Central memory CD8-positive, alpha-beta T cell (primary cell): ENCODE results near the gene SLC25A34.

Experiments used
- ATAC-seq: fragments of 150-1000 bp; cut with Tn5 transposase; replicated peaks from 2 replicates; pipeline ENCODE4 v1.10.0; 2022; ENCODE audit warnings: mild to moderate bottlenecking, moderate FRiP score, moderate number of reproducible peaks; ENCODE audit not compliant: poor library complexity, severe bottlenecking; ENCODE audit errors: extremely low read depth
- DNase-seq, 2 donors: peaks; one replicate each; pipeline ENCODE4 v3.0.0; 2021; ENCODE audit warnings: low spot score in 2 of 2
- H3K27ac Mint-ChIP-seq: one replicate; pipeline ENCODE4 v1.8.0; 2022; ENCODE audit warnings: low read depth, mild to moderate bottlenecking, moderate library complexity, mixed read lengths
- H3K27me3 Mint-ChIP-seq: one replicate; pipeline ENCODE4 v1.8.0; 2022; ENCODE audit warnings: mixed read lengths
- H3K36me3 Mint-ChIP-seq: one replicate; pipeline ENCODE4 v1.8.0; 2022; ENCODE audit warnings: mild to moderate bottlenecking, moderate library complexity, mixed read lengths; ENCODE audit not compliant: insufficient read depth
- H3K4me1 Mint-ChIP-seq: one replicate; pipeline ENCODE4 v1.8.0; 2022; ENCODE audit warnings: mixed read lengths
- H3K4me3 Mint-ChIP-seq: one replicate; pipeline ENCODE4 v1.8.0; 2022; ENCODE audit warnings: mild to moderate bottlenecking, moderate library complexity, mixed read lengths
- H3K9me3 Mint-ChIP-seq: one replicate; pipeline ENCODE4 v1.8.0; 2022; ENCODE audit warnings: mixed read lengths

SLC25A34 gene

GRCh38 chr1:15731735-15732685, 4.0 kb upstream of the SLC25A34 start:
- H3K4me3 Mint-ChIP-seq: no peak overlapping the region
- ATAC-seq: no peak
- H3K27ac Mint-ChIP-seq: no peak overlapping the region
- H3K9me3 Mint-ChIP-seq: no peaks in the 10 kb centered on the region
- H3K4me1 Mint-ChIP-seq: no peaks in the 10 kb centered on the region
- H3K27me3 Mint-ChIP-seq: no peaks in the 10 kb centered on the region
- H3K36me3 Mint-ChIP-seq: peaks cover 24% of the 10 kb centered on the region
- DNase-seq: no peak

GRCh38 chr1:15732686-15733081, 3.4 kb upstream of the SLC25A34 start:
- Mint-ChIP-seq H3K4me1 (no peaks in the 10 kb centered on the region), H3K27me3 (no peaks in the 10 kb centered on the region), H3K4me3 (no peak overlapping the region), H3K36me3 (peaks cover 19% of the 10 kb centered on the region), H3K27ac (no peak overlapping the region), H3K9me3 (no peaks in the 10 kb centered on the region)
- ATAC-seq (no peak), DNase-seq (no peak)

GRCh38 chr1:15733218-15733725, 2.8 kb upstream of the SLC25A34 start:
- Mint-ChIP-seq H3K4me3 (no peak overlapping the region), H3K27me3 (no peaks in the 10 kb centered on the region), H3K9me3 (no peaks in the 10 kb centered on the region), H3K36me3 (peaks cover 16% of the 10 kb centered on the region), H3K27ac (peak overlapping the region; percentile 29), H3K4me1 (no peaks in the 10 kb centered on the region)
- no peak for ATAC-seq
- DNase-seq: no peak

- DNase-seq (no peak), ATAC-seq (no peak)
- no peak overlapping the region for H3K4me3 Mint-ChIP-seq
- no peaks in the 10 kb centered on the region for H3K27me3 Mint-ChIP-seq
- H3K36me3 Mint-ChIP-seq: peaks cover 11% of the 10 kb centered on the region
- no peaks in the 10 kb centered on the region for H3K9me3 Mint-ChIP-seq
- no peak overlapping the region for H3K27ac Mint-ChIP-seq
- no peaks in the 10 kb centered on the region for H3K4me1 Mint-ChIP-seq
Measured at GRCh38 chr1:15733726-15734226, 2.3 kb upstream of the SLC25A34 start.

GRCh38 chr1:15734296-15734695, 1.8 kb upstream of the SLC25A34 start:
- Mint-ChIP-seq H3K9me3 (no peaks in the 10 kb centered on the region), H3K4me1 (no peaks in the 10 kb centered on the region), H3K36me3 (peaks cover 8% of the 10 kb centered on the region), H3K27ac (no peak overlapping the region), H3K27me3 (no peaks in the 10 kb centered on the region), H3K4me3 (no peak overlapping the region)
- ATAC-seq (no peak), DNase-seq (no peak)

- H3K4me3 Mint-ChIP-seq: no peak overlapping the region
- no peaks in the 10 kb centered on the region for H3K27me3 Mint-ChIP-seq
- ATAC-seq: no peak
- no peak for DNase-seq
- H3K9me3 Mint-ChIP-seq: no peaks in the 10 kb centered on the region
- no peaks in the 10 kb centered on the region for H3K4me1 Mint-ChIP-seq
- peaks cover 8% of the 10 kb centered on the region for H3K36me3 Mint-ChIP-seq
- H3K27ac Mint-ChIP-seq: no peak overlapping the region
Measured at GRCh38 chr1:15734901-15735300, 1.2 kb upstream of the SLC25A34 start.

GRCh38 chr1:15735304-15736037, 587 bp upstream of the SLC25A34 start:
- no peak overlapping the region for H3K27ac Mint-ChIP-seq
- no peak for DNase-seq
- H3K4me1 Mint-ChIP-seq: no peaks in the 10 kb centered on the region
- no peaks in the 10 kb centered on the region for H3K27me3 Mint-ChIP-seq
- H3K4me3 Mint-ChIP-seq: no peak overlapping the region
- no peak for ATAC-seq
- H3K36me3 Mint-ChIP-seq: peaks cover 8% of the 10 kb centered on the region
- H3K9me3 Mint-ChIP-seq: no peaks in the 10 kb centered on the region

- peaks cover 6% of the 10 kb centered on the region for H3K4me1 Mint-ChIP-seq
- ATAC-seq (no peak), DNase-seq (no peak)
- peaks cover 5% of the 10 kb centered on the region for H3K36me3 Mint-ChIP-seq
- H3K27me3 Mint-ChIP-seq: no peaks in the 10 kb centered on the region
- no peaks in the 10 kb centered on the region for H3K9me3 Mint-ChIP-seq
- no peak overlapping the region for H3K4me3 Mint-ChIP-seq
- H3K27ac Mint-ChIP-seq: no peak overlapping the region
Measured at GRCh38 chr1:15736892-15737261, 819 bp downstream of the SLC25A34 start.

GRCh38 chr1:15737324-15738319, 1.6 kb downstream of the SLC25A34 start:
- H3K27ac Mint-ChIP-seq: no peak overlapping the region
- peaks cover 2% of the 10 kb centered on the region for H3K36me3 Mint-ChIP-seq
- ATAC-seq (no peak), DNase-seq (no peak)
- no peaks in the 10 kb centered on the region for H3K27me3 Mint-ChIP-seq
- no peak overlapping the region for H3K4me3 Mint-ChIP-seq
- peaks cover 6% of the 10 kb centered on the region for H3K4me1 Mint-ChIP-seq
- no peaks in the 10 kb centered on the region for H3K9me3 Mint-ChIP-seq

- no peak for ATAC-seq
- Mint-ChIP-seq H3K27ac (no peak overlapping the region), H3K4me3 (no peak overlapping the region)
Measured at GRCh38 chr1:15738416-15739113, 2.5 kb downstream of the SLC25A34 start.

GRCh38 chr1:15739259-15739658, 3.2 kb downstream of the SLC25A34 start:
- DNase-seq (no peak), ATAC-seq (no peak)
- H3K27me3 Mint-ChIP-seq: no peaks in the 10 kb centered on the region
- peaks cover 6% of the 10 kb centered on the region for H3K4me1 Mint-ChIP-seq
- H3K27ac Mint-ChIP-seq: no peak overlapping the region
- H3K4me3 Mint-ChIP-seq: no peak overlapping the region
- H3K9me3 Mint-ChIP-seq: no peaks in the 10 kb centered on the region
- H3K36me3 Mint-ChIP-seq: peaks cover under 1% of the 10 kb centered on the region

More at GRCh38 chr1:15738416-15739113, 2.5 kb downstream of the SLC25A34 start:
- Mint-ChIP-seq H3K4me1 (peaks cover 6% of the 10 kb centered on the region), H3K27me3 (no peaks in the 10 kb centered on the region), H3K36me3 (peaks cover 2% of the 10 kb centered on the region), H3K9me3 (no peaks in the 10 kb centered on the region)
- no peak for DNase-seq
